H1 (cell line): ENCODE measurements around the gene GPR31.

Experiments
- SIN3A ChIP-seq, 2 experiments: IDR thresholded peaks in 1 of 2; conservative IDR thresholded peaks in 1 of 2; 2 replicates each; pipeline ENCODE4 v1.6.1; 2011 to 2012; ENCODE audit warnings: low read length in 2 of 2, improper control_type of control experiment in 1 of 2, low read depth in 1 of 2, mild to moderate bottlenecking in 1 of 2
- TF ChIP-seq, protein P1 (sequence below), 3 experiments: IDR thresholded peaks; 1 replicate in 2 of 3; 2 replicates in 1 of 3; pipeline versions ENCODE4 v1.5.1 to v1.6.1; 2011; ENCODE audit warnings: low read length in 3 of 3, mild to moderate bottlenecking in 3 of 3, inconsistent platforms in 2 of 3, low read depth in 1 of 3, moderate library complexity in 1 of 3; ENCODE audit not compliant: insufficient read depth in 1 of 3; ENCODE audit errors: control extremely low read depth in 1 of 3

DNA sequence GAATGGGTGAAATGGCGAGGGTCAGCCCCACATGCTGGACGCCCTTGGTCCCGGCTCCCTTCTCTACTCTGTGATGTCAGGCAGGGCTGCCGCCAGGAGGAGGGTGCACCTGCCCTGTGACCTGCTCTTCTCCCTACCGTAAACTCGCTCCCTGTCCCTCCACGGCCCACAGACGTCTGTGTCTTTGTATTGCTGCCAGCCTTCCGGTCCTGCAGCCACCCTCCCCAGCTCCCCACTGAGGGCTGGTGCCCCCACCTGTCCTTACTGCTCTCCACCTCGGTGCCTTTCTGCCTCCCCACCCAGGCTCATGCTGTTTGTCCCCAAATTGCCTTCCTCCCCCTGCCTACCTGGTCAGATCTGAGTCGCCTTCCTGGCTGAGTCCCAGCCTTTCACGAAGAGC is 38.9 kb downstream of the GPR31 start:
- TF ChIP-seq, protein P1, sequence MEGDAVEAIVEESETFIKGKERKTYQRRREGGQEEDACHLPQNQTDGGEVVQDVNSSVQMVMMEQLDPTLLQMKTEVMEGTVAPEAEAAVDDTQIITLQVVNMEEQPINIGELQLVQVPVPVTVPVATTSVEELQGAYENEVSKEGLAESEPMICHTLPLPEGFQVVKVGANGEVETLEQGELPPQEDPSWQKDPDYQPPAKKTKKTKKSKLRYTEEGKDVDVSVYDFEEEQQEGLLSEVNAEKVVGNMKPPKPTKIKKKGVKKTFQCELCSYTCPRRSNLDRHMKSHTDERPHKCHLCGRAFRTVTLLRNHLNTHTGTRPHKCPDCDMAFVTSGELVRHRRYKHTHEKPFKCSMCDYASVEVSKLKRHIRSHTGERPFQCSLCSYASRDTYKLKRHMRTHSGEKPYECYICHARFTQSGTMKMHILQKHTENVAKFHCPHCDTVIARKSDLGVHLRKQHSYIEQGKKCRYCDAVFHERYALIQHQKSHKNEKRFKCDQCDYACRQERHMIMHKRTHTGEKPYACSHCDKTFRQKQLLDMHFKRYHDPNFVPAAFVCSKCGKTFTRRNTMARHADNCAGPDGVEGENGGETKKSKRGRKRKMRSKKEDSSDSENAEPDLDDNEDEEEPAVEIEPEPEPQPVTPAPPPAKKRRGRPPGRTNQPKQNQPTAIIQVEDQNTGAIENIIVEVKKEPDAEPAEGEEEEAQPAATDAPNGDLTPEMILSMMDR (IDR thresholded peaks at IDR 0.05; ENCODE audit: control extremely low read depth in 1 of 3, insufficient read depth in 1 of 3, low read depth in 1 of 3, low read length in 3 of 3) = no peak
- no peak for TF ChIP-seq SIN3A (conservative IDR thresholded peaks at IDR 0.05 in 1 of 2, IDR thresholded peaks at IDR 0.05 in 1 of 2; ENCODE audit: low read depth in 1 of 2, low read length in 2 of 2)
